GM23248 (cell line): ENCODE measurements around the gene MMP1.

Experiments
- EZH2 ChIP-seq: fragments of 200-600 bp; sonication (generic); IDR thresholded peaks from 2 replicates; pipeline ENCODE4 v1.6.1; 2018; ENCODE audit warnings: antibody characterized with exemption, mild to moderate bottlenecking; ENCODE audit not compliant: insufficient read depth, poor library complexity, severe bottlenecking
- EZH2phosphoT487 ChIP-seq: fragments of 200-600 bp; sonication (generic); IDR thresholded peaks from 2 replicates; pipeline ENCODE4 v1.6.1; 2018; ENCODE audit warnings: antibody characterized with exemption, moderate library complexity, mild to moderate bottlenecking, low read depth; ENCODE audit not compliant: insufficient read depth

DNA sequence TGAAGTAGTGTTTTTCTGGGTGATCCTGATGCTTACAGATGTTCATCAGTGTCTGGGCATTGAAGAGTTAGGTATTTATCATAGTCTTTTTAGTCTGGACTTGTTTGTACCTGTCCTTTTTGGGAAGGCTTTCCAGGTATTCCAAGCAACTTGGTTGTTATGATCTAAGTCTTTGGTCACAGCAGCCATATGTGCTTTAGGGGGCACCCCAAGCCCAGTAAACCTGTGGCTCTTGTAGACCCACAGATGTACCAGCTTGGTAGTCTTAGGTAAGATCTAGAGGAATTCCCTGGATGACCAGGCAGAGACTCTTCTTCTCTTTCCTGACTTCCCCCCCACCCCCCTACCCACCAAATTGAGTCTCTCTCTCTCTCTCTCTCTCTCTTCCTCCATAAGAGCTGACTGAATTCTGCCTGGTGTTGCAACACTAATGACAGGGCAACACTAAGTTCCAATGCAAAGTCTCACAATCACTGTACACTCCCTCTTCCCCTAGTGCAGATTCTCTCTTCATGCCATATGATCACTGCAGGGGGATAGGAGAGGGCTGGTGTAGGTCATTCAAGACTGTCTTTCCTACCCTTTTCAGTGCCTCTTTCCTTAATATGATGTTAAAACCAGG, 48.7 kb downstream of the MMP1 start:
- no peak for TF ChIP-seq EZH2phosphoT487
- TF ChIP-seq EZH2: no peak
